Neural cell (in vitro differentiated cells): ENCODE measurements around the gene UVRAG. TPM values are rescaled to one million over a fixed set of nuclear protein-coding genes. Genes with fewer than 3 reads are reported as not detected.

Source experiments
- H2AFZ ChIP-seq: fragments of 200-600, 300-800 bp; sonication (generic), shearing (Covaris generic); 2 replicates; pipeline ENCODE4 v1.6.0; 2014; ENCODE audit warnings: low read depth, mild to moderate bottlenecking, antibody characterized with exemption, low read length, moderate library complexity
- H3F3A ChIP-seq: fragments of 200-600 bp; shearing (Covaris generic); 2 replicates; pipeline ENCODE4 v1.6.1; 2016; ENCODE audit warnings: mild to moderate bottlenecking, moderate library complexity, mixed read lengths, antibody characterized with exemption, low read length; ENCODE audit not compliant: insufficient read depth, poor library complexity, severe bottlenecking
- H3K27ac ChIP-seq: fragments of 200-600, 300-800 bp; sonication (generic), shearing (Covaris generic); 2 replicates; pipeline ENCODE4 v1.5.1; 2014; ENCODE audit warnings: mild to moderate bottlenecking, low read length, moderate library complexity
- H3K27me3 ChIP-seq: fragments of 300-800, 200-600 bp; sonication (generic), shearing (Covaris generic); 2 replicates; pipeline ENCODE4 v1.6.0; 2014; ENCODE audit warnings: mild to moderate bottlenecking, low read depth, low read length, moderate library complexity; ENCODE audit not compliant: insufficient read depth
- H3K36me3 ChIP-seq: fragments of 300-800, 200-600 bp; sonication (generic), shearing (Covaris generic); 2 replicates; pipeline ENCODE4 v1.5.1; 2014; ENCODE audit warnings: mild to moderate bottlenecking, antibody characterized with exemption, low read length, moderate library complexity; ENCODE audit not compliant: insufficient read depth
- H3K4me2 ChIP-seq: fragments of 300-800, 200-600 bp; sonication (generic), shearing (Covaris generic); 2 replicates; pipeline ENCODE4 v1.6.0; 2014; ENCODE audit warnings: mild to moderate bottlenecking, low read length
- H3K4me3 ChIP-seq: fragments of 300-800, 200-600 bp; sonication (generic), shearing (Covaris generic); 2 replicates; pipeline ENCODE4 v1.5.1; 2014; ENCODE audit warnings: mild to moderate bottlenecking, low read length, moderate library complexity
- H3K79me2 ChIP-seq: fragments of 200-600 bp; shearing (Covaris generic); replicated peaks from 2 replicates; pipeline ENCODE4 v1.6.0; 2014; ENCODE audit warnings: mild to moderate bottlenecking, low read length, moderate library complexity; ENCODE audit not compliant: insufficient read depth
- H3K9ac ChIP-seq: fragments of 300-800, 200-600 bp; sonication (generic), shearing (Covaris generic); 2 replicates; pipeline ENCODE4 v1.6.1; 2016; ENCODE audit warnings: mild to moderate bottlenecking, low read length, mixed read lengths
- H3K9me2 ChIP-seq: fragments of 200-600 bp; shearing (Covaris generic); 2 replicates; pipeline ENCODE4 v1.6.1; 2016; ENCODE audit warnings: mild to moderate bottlenecking, low read length, mixed read lengths; ENCODE audit not compliant: insufficient read depth
- H3K9me3 ChIP-seq: fragments of 200-600, 300-800 bp; sonication (generic), shearing (Covaris generic); 2 replicates; pipeline ENCODE4 v1.6.1; 2016; ENCODE audit warnings: mild to moderate bottlenecking, mixed run types, low read length, moderate library complexity, mixed read lengths
- H4K20me1 ChIP-seq: fragments of 200-600 bp; shearing (Covaris generic); 2 replicates; pipeline ENCODE4 v1.6.1; 2016; ENCODE audit warnings: mild to moderate bottlenecking, mixed run types; ENCODE audit not compliant: insufficient read depth
- EP300 ChIP-seq: fragments of 450-650 bp; conservative IDR thresholded peaks from 2 replicates; pipeline ENCODE4 v1.6.1; 2014; ENCODE audit warnings: antibody characterized with exemption, mild to moderate bottlenecking, moderate library complexity; ENCODE audit not compliant: poor library complexity, severe bottlenecking
- EZH2 ChIP-seq: fragments of 200-600, 300-800 bp; shearing (Covaris generic), sonication (generic); IDR thresholded peaks from 2 replicates; pipeline ENCODE4 v1.6.1; 2014; ENCODE audit warnings: antibody characterized with exemption, low read length, borderline replicate concordance, mild to moderate bottlenecking; ENCODE audit not compliant: insufficient read depth, poor library complexity, severe bottlenecking
- MXI1 ChIP-seq: fragments of 450-650 bp; conservative IDR thresholded peaks from 2 replicates; pipeline ENCODE4 v1.6.1; 2014; ENCODE audit warnings: antibody characterized with exemption, mild to moderate bottlenecking; ENCODE audit not compliant: poor library complexity, severe bottlenecking
- POLR2AphosphoS5 ChIP-seq: IDR thresholded peaks from 2 replicates; pipeline ENCODE4 v1.6.1; 2012
- RAD21 ChIP-seq: fragments of 450-650 bp; conservative IDR thresholded peaks from 2 replicates; pipeline ENCODE4 v1.6.1; 2014; ENCODE audit warnings: antibody characterized with exemption, mild to moderate bottlenecking, moderate library complexity
- SMC3 ChIP-seq: fragments of 450-650 bp; conservative IDR thresholded peaks from 2 replicates; pipeline ENCODE4 v1.6.1; 2014; ENCODE audit warnings: antibody characterized with exemption, mild to moderate bottlenecking, moderate library complexity; ENCODE audit not compliant: poor library complexity
- TAF1 ChIP-seq: IDR thresholded peaks from 2 replicates; pipeline ENCODE4 v1.6.1; 2012; ENCODE audit warnings: low read depth
- polyA plus RNA-seq: library from polyadenylated mRNA; depleted of rRNA; stranded (reverse); fragments of >200 nt; gene quantifications from 2 replicates; pipeline ENCODE4 v1.2.3, GENCODE V29; 2014
- TF ChIP-seq, protein P1 (sequence below): fragments of 450-650 bp; IDR thresholded peaks from 2 replicates; pipeline ENCODE4 v1.5.1; 2014; ENCODE audit warnings: antibody characterized with exemption, mild to moderate bottlenecking, moderate library complexity; ENCODE audit not compliant: poor library complexity, severe bottlenecking
- TF ChIP-seq, protein P2 (sequence below): IDR thresholded peaks from 2 replicates; pipeline ENCODE4 v1.6.1; 2012; ENCODE audit warnings: borderline replicate concordance

The UVRAG gene
- polyA plus RNA-seq, 1 donor from 2014 or later = 31.6 TPM

DNA sequence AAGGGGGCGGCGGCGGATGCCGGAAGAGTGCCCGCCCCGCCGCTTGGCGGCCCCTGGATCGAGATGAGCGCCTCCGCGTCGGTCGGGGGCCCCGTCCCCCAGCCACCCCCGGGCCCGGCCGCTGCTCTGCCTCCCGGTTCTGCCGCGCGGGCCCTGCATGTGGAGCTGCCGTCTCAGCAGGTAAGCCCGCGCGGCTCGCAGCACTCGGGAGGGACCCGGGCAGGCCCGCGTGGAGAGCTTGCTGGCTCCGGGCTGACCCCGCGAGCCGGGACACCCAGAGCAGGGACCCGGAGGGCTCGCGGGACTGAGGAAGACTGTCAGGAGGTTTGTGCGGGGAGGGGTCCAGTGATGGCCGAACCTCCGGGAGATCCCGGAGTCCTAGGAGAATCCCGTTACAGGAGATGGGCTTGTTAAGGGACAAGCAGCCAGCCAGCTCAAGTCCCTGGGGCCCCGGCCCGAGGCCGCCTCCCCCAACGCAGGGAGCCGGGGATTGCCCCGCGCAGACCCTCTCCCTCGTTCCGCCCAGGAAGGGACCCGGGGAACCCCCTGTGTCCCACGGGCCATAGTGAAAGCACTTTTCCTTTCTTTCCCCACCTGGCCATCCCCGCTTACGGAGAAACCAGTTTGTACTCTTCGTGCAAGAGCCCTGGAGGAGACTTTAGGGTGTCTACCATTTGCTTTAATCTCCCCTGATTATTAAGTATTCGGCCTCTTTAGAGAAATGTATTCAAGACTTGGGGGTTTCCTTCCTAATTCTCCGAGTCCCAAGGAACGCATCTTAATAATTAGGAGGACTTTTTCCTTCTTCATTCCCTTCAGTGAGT is 547 bp downstream of the UVRAG start:
- no peaks in the 10 kb centered on the region for H3K27me3 ChIP-seq
- peaks cover 36% of the 10 kb centered on the region for H3K79me2 ChIP-seq
- TF ChIP-seq SMC3 = no peak
- no peak for TF ChIP-seq EZH2
- no peak for TF ChIP-seq TAF1
- TF ChIP-seq, protein P1, sequence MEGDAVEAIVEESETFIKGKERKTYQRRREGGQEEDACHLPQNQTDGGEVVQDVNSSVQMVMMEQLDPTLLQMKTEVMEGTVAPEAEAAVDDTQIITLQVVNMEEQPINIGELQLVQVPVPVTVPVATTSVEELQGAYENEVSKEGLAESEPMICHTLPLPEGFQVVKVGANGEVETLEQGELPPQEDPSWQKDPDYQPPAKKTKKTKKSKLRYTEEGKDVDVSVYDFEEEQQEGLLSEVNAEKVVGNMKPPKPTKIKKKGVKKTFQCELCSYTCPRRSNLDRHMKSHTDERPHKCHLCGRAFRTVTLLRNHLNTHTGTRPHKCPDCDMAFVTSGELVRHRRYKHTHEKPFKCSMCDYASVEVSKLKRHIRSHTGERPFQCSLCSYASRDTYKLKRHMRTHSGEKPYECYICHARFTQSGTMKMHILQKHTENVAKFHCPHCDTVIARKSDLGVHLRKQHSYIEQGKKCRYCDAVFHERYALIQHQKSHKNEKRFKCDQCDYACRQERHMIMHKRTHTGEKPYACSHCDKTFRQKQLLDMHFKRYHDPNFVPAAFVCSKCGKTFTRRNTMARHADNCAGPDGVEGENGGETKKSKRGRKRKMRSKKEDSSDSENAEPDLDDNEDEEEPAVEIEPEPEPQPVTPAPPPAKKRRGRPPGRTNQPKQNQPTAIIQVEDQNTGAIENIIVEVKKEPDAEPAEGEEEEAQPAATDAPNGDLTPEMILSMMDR = no peak
- no peak for TF ChIP-seq RAD21
- TF ChIP-seq POLR2AphosphoS5 = no peak
- TF ChIP-seq MXI1 = peak; percentile 54
- H3K27ac ChIP-seq = peak overlapping the region; percentile 92
- H3K9me2 ChIP-seq = no peaks in the 10 kb centered on the region
- no peaks in the 10 kb centered on the region for H3K36me3 ChIP-seq
- peak overlapping the region; percentile 87 for H3K9ac ChIP-seq
- peak overlapping the region; percentile 97 for H3K4me3 ChIP-seq
- H3K9me3 ChIP-seq = no peaks in the 10 kb centered on the region
- peak overlapping the region; percentile 51 for H3K4me2 ChIP-seq
- no peak overlapping the region for H2AFZ ChIP-seq
- peaks cover 3% of the 10 kb centered on the region for H3F3A ChIP-seq
- H4K20me1 ChIP-seq = no peaks in the 10 kb centered on the region

DNA sequence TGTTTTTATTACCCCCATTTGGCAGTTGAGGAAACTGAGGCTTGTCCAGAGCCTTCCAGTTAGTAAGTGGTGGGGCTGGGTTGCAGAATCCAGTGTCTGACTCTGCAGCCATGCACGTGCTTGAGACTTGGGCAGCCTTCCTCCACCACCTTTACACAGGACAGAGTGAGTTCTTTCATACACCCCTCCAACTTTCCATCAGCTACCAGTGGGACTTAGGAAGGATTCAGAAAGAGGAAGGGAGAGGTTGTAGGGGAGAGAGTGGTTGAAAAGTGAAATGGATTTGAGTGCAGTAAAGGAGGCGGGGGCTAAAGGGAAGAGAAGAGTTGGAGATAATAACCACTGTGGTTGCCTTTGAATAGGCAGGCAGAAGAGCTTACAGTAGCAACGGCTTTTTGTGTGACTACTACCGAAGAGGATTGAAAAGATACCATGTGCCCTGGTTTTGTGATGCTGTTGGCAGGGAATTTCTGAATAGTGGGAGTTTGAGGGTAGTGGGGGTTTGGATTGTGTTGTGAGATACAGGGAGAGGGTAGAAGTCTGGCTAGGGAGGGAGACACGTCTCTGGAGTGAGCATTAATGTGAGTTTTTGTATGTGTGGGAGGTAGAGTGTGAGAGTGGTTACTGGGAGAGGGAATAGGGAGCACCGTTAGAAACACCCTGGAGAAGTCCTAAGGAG is 1.7 kb downstream of the UVRAG start:
- no peak overlapping the region for H3K27ac ChIP-seq
- no peaks in the 10 kb centered on the region for H3K9me2 ChIP-seq
- H3K9ac ChIP-seq = peak overlapping the region; percentile 34
- H3K79me2 ChIP-seq = peaks cover 36% of the 10 kb centered on the region
- H4K20me1 ChIP-seq = no peaks in the 10 kb centered on the region
- H3K9me3 ChIP-seq = no peaks in the 10 kb centered on the region
- peaks cover 3% of the 10 kb centered on the region for H3F3A ChIP-seq
- peak overlapping the region; percentile 51 for H3K4me2 ChIP-seq
- TF ChIP-seq, protein P1 = no peak
- no peak for TF ChIP-seq EP300
- no peak for TF ChIP-seq MXI1
- no peak for TF ChIP-seq EZH2
- no peak for TF ChIP-seq RAD21
- TF ChIP-seq SMC3 = no peak
- no peak for TF ChIP-seq TAF1
- no peak for TF ChIP-seq POLR2AphosphoS5
- TF ChIP-seq, protein P2, sequence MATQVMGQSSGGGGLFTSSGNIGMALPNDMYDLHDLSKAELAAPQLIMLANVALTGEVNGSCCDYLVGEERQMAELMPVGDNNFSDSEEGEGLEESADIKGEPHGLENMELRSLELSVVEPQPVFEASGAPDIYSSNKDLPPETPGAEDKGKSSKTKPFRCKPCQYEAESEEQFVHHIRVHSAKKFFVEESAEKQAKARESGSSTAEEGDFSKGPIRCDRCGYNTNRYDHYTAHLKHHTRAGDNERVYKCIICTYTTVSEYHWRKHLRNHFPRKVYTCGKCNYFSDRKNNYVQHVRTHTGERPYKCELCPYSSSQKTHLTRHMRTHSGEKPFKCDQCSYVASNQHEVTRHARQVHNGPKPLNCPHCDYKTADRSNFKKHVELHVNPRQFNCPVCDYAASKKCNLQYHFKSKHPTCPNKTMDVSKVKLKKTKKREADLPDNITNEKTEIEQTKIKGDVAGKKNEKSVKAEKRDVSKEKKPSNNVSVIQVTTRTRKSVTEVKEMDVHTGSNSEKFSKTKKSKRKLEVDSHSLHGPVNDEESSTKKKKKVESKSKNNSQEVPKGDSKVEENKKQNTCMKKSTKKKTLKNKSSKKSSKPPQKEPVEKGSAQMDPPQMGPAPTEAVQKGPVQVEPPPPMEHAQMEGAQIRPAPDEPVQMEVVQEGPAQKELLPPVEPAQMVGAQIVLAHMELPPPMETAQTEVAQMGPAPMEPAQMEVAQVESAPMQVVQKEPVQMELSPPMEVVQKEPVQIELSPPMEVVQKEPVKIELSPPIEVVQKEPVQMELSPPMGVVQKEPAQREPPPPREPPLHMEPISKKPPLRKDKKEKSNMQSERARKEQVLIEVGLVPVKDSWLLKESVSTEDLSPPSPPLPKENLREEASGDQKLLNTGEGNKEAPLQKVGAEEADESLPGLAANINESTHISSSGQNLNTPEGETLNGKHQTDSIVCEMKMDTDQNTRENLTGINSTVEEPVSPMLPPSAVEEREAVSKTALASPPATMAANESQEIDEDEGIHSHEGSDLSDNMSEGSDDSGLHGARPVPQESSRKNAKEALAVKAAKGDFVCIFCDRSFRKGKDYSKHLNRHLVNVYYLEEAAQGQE = no peak
- no peaks in the 10 kb centered on the region for H3K36me3 ChIP-seq
- no peak overlapping the region for H2AFZ ChIP-seq
- no peaks in the 10 kb centered on the region for H3K27me3 ChIP-seq
- H3K4me3 ChIP-seq = peak overlapping the region; percentile 97
